ENCODE measurements around the gene ERMP1. TPM values are rescaled to one million over a fixed set of nuclear protein-coding genes. Genes with fewer than 3 reads are reported as not detected.

The ERMP1 gene
- polyA plus RNA-seq, 1 of the 3 experiments (the other 2 are of a cell fraction) = 5.9 TPM

GRCh38 chr9:5839572-5839902 lies 6.6 kb upstream of the ERMP1 start:
- no peak overlapping the region for H2AFZ ChIP-seq (ENCODE audit: low read depth)
- H3K27ac ChIP-seq (ENCODE audit: low read depth in 2 of 2, low read length in 1 of 2) = no peak overlapping the region
- H3K9me2 ChIP-seq = no peaks in the 10 kb centered on the region
- H3K9me3 ChIP-seq = no peaks in the 10 kb centered on the region
- H3K36me3 ChIP-seq (replicated peaks in 1 of 2; ENCODE audit: control insufficient read depth in 1 of 2, insufficient read depth in 2 of 2, low read length in 1 of 2) = no peaks in the 10 kb centered on the region
- POLR2A ChIA-PET = no interaction called here
- peak overlapping the region; percentile 42; the same call in 1 of the 2 replicates for H3K4me2 ChIP-seq
- no peak for TF ChIP-seq FOXM1 (IDR thresholded peaks at IDR 0.05; ENCODE audit: low read depth)
- TF ChIP-seq IRF3 (IDR thresholded peaks at IDR 0.05; ENCODE audit: low read depth, low read length) = no peak
- H3K79me2 ChIP-seq (ENCODE audit: insufficient read depth) = no peaks in the 10 kb centered on the region
- 69% methylated on average over 4 of the region's 4 CpGs for WGBS (ENCODE audit: low lambda C conversion rate)
- H4K20me1 ChIP-seq (ENCODE audit: insufficient read depth) = no peaks in the 10 kb centered on the region
- no peaks in the 10 kb centered on the region for H3F3A ChIP-seq (replicated peaks; ENCODE audit: insufficient read depth)
- H3K4me1 ChIP-seq (ENCODE audit: control insufficient read depth in 1 of 2, insufficient read depth in 2 of 2, low read depth in 1 of 2, low read length in 1 of 2) = peaks cover 4 to 6% of the 10 kb centered on the region in 2 experiments; a peak in 2 of 4 replicates
- H3K4me3 ChIP-seq (ENCODE audit: low read depth in 2 of 2, low read length in 1 of 2) = no peak overlapping the region
- no peak overlapping the region for H3K9ac ChIP-seq
- CTCF ChIA-PET = interaction anchor here (1.0 kb wide), 1 partner anchor 10 kb away, joined by 3 read pairs; no protein-coding TSS in a partner anchor
- no peaks in the 10 kb centered on the region for H3K27me3 ChIP-seq (ENCODE audit: insufficient read depth)
- DNase-seq = no peak

- Histone ChIP-seq H3K27me3 (ENCODE audit: insufficient read depth) (no peaks in the 10 kb centered on the region), H3K9ac (no peak overlapping the region), H3K4me2 (peak overlapping the region; percentile 42; the same call in 1 of the 2 replicates), H3K27ac (ENCODE audit: low read depth in 2 of 2, low read length in 1 of 2) (no peak overlapping the region), H3K9me2 (no peaks in the 10 kb centered on the region), H2AFZ (ENCODE audit: low read depth) (no peak overlapping the region), H3K4me1 (ENCODE audit: control insufficient read depth in 1 of 2, insufficient read depth in 2 of 2, low read depth in 1 of 2, low read length in 1 of 2) (peaks cover 3 to 4% of the 10 kb centered on the region in 2 experiments; a peak in 2 of 4 replicates), H4K20me1 (ENCODE audit: insufficient read depth) (no peaks in the 10 kb centered on the region), H3K79me2 (ENCODE audit: insufficient read depth) (no peaks in the 10 kb centered on the region), H3F3A (replicated peaks; ENCODE audit: insufficient read depth) (no peaks in the 10 kb centered on the region), H3K9me3 (no peaks in the 10 kb centered on the region), H3K36me3 (replicated peaks in 1 of 2; ENCODE audit: control insufficient read depth in 1 of 2, insufficient read depth in 2 of 2, low read length in 1 of 2) (no peaks in the 10 kb centered on the region), H3K4me3 (ENCODE audit: low read depth in 2 of 2, low read length in 1 of 2) (no peak overlapping the region)
- 36% methylated on average over 2 of the region's 2 CpGs for WGBS (ENCODE audit: low lambda C conversion rate)
- ChIA-PET CTCF (no interaction called here), POLR2A (no interaction called here)
- DNase-seq = no peak
- TF ChIP-seq ELF1 (IDR thresholded peaks at IDR 0.05) = no peak
- TF ChIP-seq FOXJ3 (CRISPR knock-in tag; IDR thresholded peaks at IDR 0.05) = no peak
- no peak for TF ChIP-seq RCOR1 (IDR thresholded peaks at IDR 0.05; ENCODE audit: low read length)
- peak; percentile 60; the same call in 1 of the 2 replicates for TF ChIP-seq FOSL2 (IDR thresholded peaks at IDR 0.05; ENCODE audit: borderline replicate concordance, low read depth)
- no peak for TF ChIP-seq MEF2A (IDR thresholded peaks at IDR 0.05; ENCODE audit: borderline replicate concordance, low read depth)
- no peak for TF ChIP-seq GATA2 (CRISPR knock-in tag; IDR thresholded peaks at IDR 0.05)
- TF ChIP-seq RXRA (IDR thresholded peaks at IDR 0.05; ENCODE audit: borderline replicate concordance, low read depth) = no peak
- peak; percentile 34; the same call in 1 of the 2 replicates for TF ChIP-seq JUND (IDR thresholded peaks at IDR 0.05)
- TF ChIP-seq POLR2AphosphoS5 (IDR thresholded peaks at IDR 0.05; ENCODE audit: low read depth, low read length) = no peak
- no peak for TF ChIP-seq RFX5 (IDR thresholded peaks at IDR 0.05; ENCODE audit: low read length)
These were observed 6.1 kb upstream of the ERMP1 start for GRCh38 chr9:5838884-5839571.
